HL-60 (cell line): ENCODE measurements around the gene GCNT2.

Source experiments
- POLR2AphosphoS5 ChIP-seq: IDR thresholded peaks from 2 replicates; pipeline ENCODE4 v1.6.1; 2012; ENCODE audit warnings: low read depth
- TF ChIP-seq, protein P1 (sequence below): IDR thresholded peaks from one replicate; pipeline ENCODE4 v1.5.1; 2011; ENCODE audit warnings: low read length, control low read depth, inconsistent platforms; ENCODE audit not compliant: insufficient read depth

GRCh38 chr6:10547809-10548208, 26.7 kb downstream of the GCNT2 start:
- no peak for TF ChIP-seq POLR2AphosphoS5
- TF ChIP-seq, protein P1, sequence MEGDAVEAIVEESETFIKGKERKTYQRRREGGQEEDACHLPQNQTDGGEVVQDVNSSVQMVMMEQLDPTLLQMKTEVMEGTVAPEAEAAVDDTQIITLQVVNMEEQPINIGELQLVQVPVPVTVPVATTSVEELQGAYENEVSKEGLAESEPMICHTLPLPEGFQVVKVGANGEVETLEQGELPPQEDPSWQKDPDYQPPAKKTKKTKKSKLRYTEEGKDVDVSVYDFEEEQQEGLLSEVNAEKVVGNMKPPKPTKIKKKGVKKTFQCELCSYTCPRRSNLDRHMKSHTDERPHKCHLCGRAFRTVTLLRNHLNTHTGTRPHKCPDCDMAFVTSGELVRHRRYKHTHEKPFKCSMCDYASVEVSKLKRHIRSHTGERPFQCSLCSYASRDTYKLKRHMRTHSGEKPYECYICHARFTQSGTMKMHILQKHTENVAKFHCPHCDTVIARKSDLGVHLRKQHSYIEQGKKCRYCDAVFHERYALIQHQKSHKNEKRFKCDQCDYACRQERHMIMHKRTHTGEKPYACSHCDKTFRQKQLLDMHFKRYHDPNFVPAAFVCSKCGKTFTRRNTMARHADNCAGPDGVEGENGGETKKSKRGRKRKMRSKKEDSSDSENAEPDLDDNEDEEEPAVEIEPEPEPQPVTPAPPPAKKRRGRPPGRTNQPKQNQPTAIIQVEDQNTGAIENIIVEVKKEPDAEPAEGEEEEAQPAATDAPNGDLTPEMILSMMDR, result no peak
